Stimulated activated effector memory CD8-positive, alpha-beta T cell treated with anti-CD3 and anti-CD28 coated beads, Interleukin-12 subunit alpha, Interleukin-12 subunit beta, amount 100 ng/mL, for 72 hours (primary cell): ENCODE data around the gene SAMD11.
"Not testable (repeated sequence)": the region's sequence is repeated elsewhere in the genome, so short reads cannot be mapped to it uniquely, and the experiment has no call there.

Experiments
- ATAC-seq: fragments of 150-1000 bp; cut with Tn5 transposase; 2 replicates; pipeline ENCODE4 v1.10.0; 2021
- DNase-seq, 2 donors: peaks; one replicate each; pipeline ENCODE4 v3.0.0; 2021 to 2022; ENCODE audit warnings: low spot score in 2 of 2
- H3K27ac Mint-ChIP-seq: one replicate; pipeline ENCODE4 v1.8.0; 2022; ENCODE audit warnings: mild to moderate bottlenecking, mixed read lengths
- H3K36me3 Mint-ChIP-seq: one replicate; pipeline ENCODE4 v1.8.0; 2022; ENCODE audit warnings: mild to moderate bottlenecking, mixed read lengths
- H3K4me1 Mint-ChIP-seq: one replicate; pipeline ENCODE4 v1.8.0; 2022; ENCODE audit warnings: mixed read lengths
- H3K4me3 Mint-ChIP-seq: one replicate; pipeline ENCODE4 v1.8.0; 2022; ENCODE audit warnings: mild to moderate bottlenecking, mixed read lengths
- H3K9me3 Mint-ChIP-seq: one replicate; pipeline ENCODE4 v1.8.0; 2022; ENCODE audit warnings: mixed read lengths

Gene SAMD11

DNA sequence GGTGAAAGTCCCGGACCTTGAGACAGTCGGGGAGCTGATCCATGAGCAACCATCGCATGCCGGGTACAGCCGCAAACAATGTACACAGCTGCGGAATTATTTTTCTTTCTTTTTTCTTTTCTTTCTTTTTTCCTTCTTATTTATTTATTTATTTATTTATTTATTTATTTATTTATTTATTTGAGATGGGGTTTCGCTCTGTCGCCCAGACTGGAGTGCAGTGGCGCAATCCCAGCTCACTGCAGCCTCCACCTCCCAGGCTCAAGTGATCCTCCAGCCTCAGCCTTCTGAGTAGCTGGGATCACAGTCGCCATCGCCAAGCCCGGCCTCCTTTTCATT lies 60.7 kb downstream of the SAMD11 start:
- Mint-ChIP-seq H3K9me3 (no peaks in the 10 kb centered on the region), H3K4me3 (no peak overlapping the region), H3K4me1 (peaks cover 10% of the 10 kb centered on the region), H3K36me3 (peaks cover 7% of the 10 kb centered on the region), H3K27ac (no peak overlapping the region)
- DNase-seq (no peak), ATAC-seq (no peak)

DNA sequence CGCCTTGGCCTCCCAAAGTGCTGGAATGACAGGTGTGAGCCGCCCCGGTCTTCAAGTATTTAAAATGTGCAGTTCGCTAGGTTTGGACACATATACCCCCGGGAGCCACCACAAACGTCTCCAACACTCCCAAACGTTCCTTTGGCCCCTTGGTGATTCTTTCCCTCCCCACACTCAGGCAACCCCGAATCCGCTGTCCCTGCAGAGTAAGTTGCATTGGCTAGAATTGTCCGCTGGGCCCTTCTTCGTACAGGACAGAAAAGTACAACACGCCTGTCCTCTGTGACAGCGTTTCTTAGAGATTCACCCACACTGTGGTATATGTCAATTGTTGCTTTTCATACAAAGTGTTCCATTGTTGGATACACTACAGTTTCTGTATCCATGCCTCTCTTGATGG lies 61.4 kb downstream of the SAMD11 start:
- Mint-ChIP-seq H3K4me1 (peaks cover 10% of the 10 kb centered on the region), H3K4me3 (no peak overlapping the region), H3K9me3 (no peaks in the 10 kb centered on the region), H3K36me3 (peaks cover 7% of the 10 kb centered on the region), H3K27ac (no peak overlapping the region)
- DNase-seq (no peak), ATAC-seq (no peak)

DNA sequence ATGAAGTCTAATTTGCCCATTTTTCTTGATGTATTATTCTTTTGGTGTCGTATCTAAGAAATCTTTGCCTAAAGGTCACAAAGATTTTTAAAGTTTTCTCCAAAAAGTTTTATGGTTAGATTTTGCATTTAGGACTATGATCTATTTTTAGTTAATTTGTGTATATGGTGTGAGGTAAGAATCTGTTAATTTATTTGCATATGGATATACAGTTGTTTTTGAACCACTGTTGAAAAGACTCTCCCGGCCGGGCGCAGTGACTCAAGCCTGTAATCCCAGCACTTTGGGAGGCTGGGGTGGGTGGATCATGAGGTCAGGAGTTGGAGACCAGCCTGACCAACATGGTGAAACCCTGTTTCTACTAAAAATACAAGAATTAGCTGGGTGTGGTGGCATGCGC lies 64.3 kb downstream of the SAMD11 start:
- peaks cover 29% of the 10 kb centered on the region for H3K4me1 Mint-ChIP-seq
- not testable (repeated sequence) for ATAC-seq, H3K27ac Mint-ChIP-seq, H3K9me3 Mint-ChIP-seq, DNase-seq, H3K4me3 Mint-ChIP-seq, H3K36me3 Mint-ChIP-seq

DNA sequence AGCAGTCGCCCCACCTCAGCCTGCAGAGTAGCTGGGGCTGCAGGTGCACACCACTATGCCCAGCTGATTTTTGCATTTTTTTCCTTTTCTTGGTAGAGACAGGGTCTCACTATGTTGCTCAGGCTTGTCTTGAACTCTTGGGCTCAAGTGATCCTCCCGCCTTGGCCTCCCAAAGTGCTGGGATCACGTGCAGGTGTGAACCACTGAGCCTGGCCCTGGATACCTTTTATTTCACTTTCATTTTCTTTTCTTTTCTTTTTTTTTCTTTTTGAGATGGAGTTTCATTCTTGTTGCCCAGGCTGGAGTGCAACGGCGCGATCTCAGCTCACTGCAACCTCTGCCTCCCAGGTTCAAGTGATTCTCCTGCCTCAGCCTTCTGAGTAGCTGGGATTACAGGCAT lies 67.6 kb downstream of the SAMD11 start:
- H3K27ac Mint-ChIP-seq, H3K9me3 Mint-ChIP-seq, DNase-seq, ATAC-seq, H3K36me3 Mint-ChIP-seq, H3K4me3 Mint-ChIP-seq: not testable (repeated sequence)
- H3K4me1 Mint-ChIP-seq: peaks cover 35% of the 10 kb centered on the region

DNA sequence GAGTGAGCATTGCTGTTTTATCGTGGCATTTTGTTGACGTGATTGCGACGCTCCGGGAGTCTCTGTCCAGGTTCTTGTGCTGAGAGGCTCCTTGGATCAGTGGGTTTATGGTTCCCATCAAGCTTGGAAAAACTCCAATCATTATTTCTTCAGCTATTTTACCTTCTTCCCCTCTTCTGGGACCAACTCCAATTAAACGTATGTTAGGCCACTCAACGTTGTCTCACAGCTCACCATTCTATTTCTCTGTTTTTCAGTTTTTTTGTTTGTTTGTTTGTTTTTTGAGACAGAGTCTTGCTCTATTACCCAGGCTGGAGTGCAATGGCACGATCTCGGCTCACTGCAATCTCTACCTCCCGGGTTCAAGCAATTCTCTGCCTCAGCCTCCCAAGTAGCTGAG lies 68.2 kb downstream of the SAMD11 start:
- no peak overlapping the region for H3K4me3 Mint-ChIP-seq
- no peaks in the 10 kb centered on the region for H3K9me3 Mint-ChIP-seq
- ATAC-seq (no peak), DNase-seq (no peak)
- peaks cover 35% of the 10 kb centered on the region for H3K4me1 Mint-ChIP-seq
- peaks cover 7% of the 10 kb centered on the region for H3K36me3 Mint-ChIP-seq
- no peak overlapping the region for H3K27ac Mint-ChIP-seq

DNA sequence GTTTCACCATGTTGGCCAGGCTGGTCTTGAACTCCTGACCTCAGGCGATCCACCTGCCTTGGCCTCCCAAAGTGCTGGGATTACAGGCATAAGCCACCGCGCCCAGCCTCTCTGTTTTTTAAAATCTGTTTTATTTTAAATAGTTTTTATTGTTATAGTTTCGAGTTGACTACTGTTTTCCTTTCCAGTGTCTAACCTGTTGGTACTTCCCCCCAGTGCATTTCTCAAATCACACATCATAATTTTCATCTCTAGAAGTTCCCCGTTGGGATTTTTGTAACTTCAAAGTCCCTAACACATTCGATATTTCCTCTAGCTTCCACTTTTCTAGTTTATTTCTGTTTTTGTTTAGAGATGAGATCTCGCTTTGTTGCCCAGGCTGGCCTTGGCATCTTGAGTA lies 68.6 kb downstream of the SAMD11 start:
- peak; percentile 61 for ATAC-seq
- no peak overlapping the region for H3K27ac Mint-ChIP-seq

DNA sequence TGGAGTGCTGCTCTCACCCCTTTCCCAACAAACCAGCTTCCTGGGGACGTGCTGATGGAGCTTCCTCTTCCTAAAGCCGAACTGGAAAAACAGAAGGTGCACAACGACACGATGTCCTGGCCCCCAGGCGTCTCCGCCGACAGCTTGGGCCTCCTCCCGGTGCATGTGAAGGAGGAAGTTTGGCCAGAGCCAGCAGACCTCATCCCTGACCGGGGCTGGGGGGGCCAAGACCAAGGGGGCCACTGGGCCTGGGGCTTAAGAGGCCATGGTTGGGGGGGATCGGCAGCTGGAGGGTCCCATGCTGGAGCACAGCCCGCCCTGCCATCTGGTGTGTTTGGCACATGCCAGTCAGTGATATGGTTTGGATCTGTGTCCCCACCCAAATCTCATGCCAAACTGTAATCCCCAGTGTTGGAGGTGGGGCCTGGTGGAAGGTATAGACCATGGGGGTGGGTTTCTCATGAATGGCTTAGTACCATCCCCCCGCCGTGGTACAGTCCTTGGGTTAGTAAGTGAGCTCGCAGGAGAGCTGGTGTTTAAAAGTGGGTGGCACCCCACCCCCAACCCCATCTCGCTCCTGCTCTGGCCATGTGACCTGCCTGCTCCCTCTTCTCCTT lies 69.8 kb downstream of the SAMD11 start:
- Mint-ChIP-seq H3K4me1 (peaks cover 32% of the 10 kb centered on the region), H3K9me3 (no peaks in the 10 kb centered on the region)

More for the DNA sequence above, 68.6 kb downstream of the SAMD11 start:
- H3K4me3 Mint-ChIP-seq: no peak overlapping the region
- H3K9me3 Mint-ChIP-seq: no peaks in the 10 kb centered on the region
- DNase-seq: no peak
- peaks cover 35% of the 10 kb centered on the region for H3K4me1 Mint-ChIP-seq
- peaks cover 7% of the 10 kb centered on the region for H3K36me3 Mint-ChIP-seq

More for the DNA sequence above, 69.8 kb downstream of the SAMD11 start:
- Mint-ChIP-seq H3K27ac (no peak overlapping the region), H3K4me3 (no peak overlapping the region), H3K36me3 (peaks cover 7% of the 10 kb centered on the region)
- ATAC-seq: no peak
- no peak for DNase-seq
